Body of pancreas (tissue), 4 donors: ENCODE data around the gene ANKRD12. TPM values are rescaled to one million over a fixed set of nuclear protein-coding genes. Genes with fewer than 3 reads are reported as not detected.

ENCODE experiments used
- ATAC-seq: fragments of 150-250 bp; one replicate; pipeline ENCODE4 v1.9.1; 2016
- DNase-seq, 4 donors: peaks; one replicate each; pipeline ENCODE4 v3.0.0-alpha.2; 2019
- H3K27ac ChIP-seq, 4 donors: fragments of 200-600 bp; sonication (generic); 1 replicate in 3 of 4; 2 replicates in 1 of 4; pipeline versions ENCODE4 v1.5.1 to v1.6.1; 2016 to 2019; ENCODE audit warnings: mild to moderate bottlenecking in 1 of 4, mixed read lengths in 1 of 4, moderate library complexity in 1 of 4
- H3K27me3 ChIP-seq, 2 donors: fragments of 200-600 bp; sonication (generic); one replicate each; pipeline ENCODE4 v1.6.0; 2016; ENCODE audit warnings: mild to moderate bottlenecking in 1 of 2
- H3K36me3 ChIP-seq, 2 donors: fragments of 200-600 bp; sonication (generic); replicated peaks in 1 of 2; 2 replicates each; pipeline ENCODE4 v1.5.1; 2016; ENCODE audit warnings: low read depth in 2 of 2; ENCODE audit not compliant: insufficient read depth in 1 of 2
- H3K4me1 ChIP-seq: fragments of 200-600 bp; sonication (generic); one replicate; pipeline ENCODE4 v1.6.0; 2016
- H3K4me3 ChIP-seq, 2 donors: fragments of 200-600 bp; sonication (generic); 1 replicate in 1 of 2; 2 replicates in 1 of 2; pipeline ENCODE4 v1.5.1; 2016 to 2019
- H3K9me3 ChIP-seq, 3 donors: fragments of 200-600 bp; sonication (generic); 1 replicate in 2 of 3; 2 replicates in 1 of 3; pipeline ENCODE4 v1.5.1; 2016
- CTCF ChIP-seq, 7 experiments: fragments of 450-650 bp in 4 of 7; fragments of 200-600 bp in 3 of 7; sonication (generic) in 3 of 7; IDR thresholded peaks; one replicate each; pipeline ENCODE4 v1.5.1; 2016 to 2019; ENCODE audit warnings: antibody characterized with exemption in 7 of 7
- POLR2A ChIP-seq, 3 donors: fragments of 450-650 bp; IDR thresholded peaks; one replicate each; pipeline ENCODE4 v1.6.1; 2016; ENCODE audit warnings: antibody characterized with exemption in 3 of 3, mild to moderate bottlenecking in 2 of 3
- WGBS, 2 donors: methylation state at CpG; one replicate each; pipeline ENCODE4 v1.1.5; 2017; 5-methylcytosine and 5-hydroxymethylcytosine counted together
- intact Hi-C: fragments of 100-400 bp; cut with DNase I; formaldehyde crosslinking; loops from one replicate; pipeline ENCODE4 v1.15.1; 2023
- total RNA-seq, 2 donors: library from RNA; depleted of rRNA; stranded (reverse); fragments of >200 nt; gene quantifications; one replicate each; pipeline ENCODE4 v1.1.0, GENCODE V29; 2016

Gene ANKRD12
- total RNA-seq, 2 donors from 2014 or later: 25.4 to 32.9 TPM

GRCh38 chr18:9102508-9103375 is 33.8 kb upstream of the ANKRD12 start, which contains the start of gene NDUFV2:
Gene NDUFV2, plus strand, starts transcription at chr18:9102699. Its CDS starts 45 bp downstream, at chr18:9102744.
- H3K9me3 ChIP-seq: no peaks in the 10 kb centered on the region
- H3K4me3 ChIP-seq: peak within 1 kb of the TSS; percentile 43 to 68
- no peaks in the 10 kb centered on the region for H3K36me3 ChIP-seq
- peak in 1 of 7 experiments; percentile 4 for TF ChIP-seq CTCF (IDR thresholded peaks at IDR 0.05)
- peak; percentile 83 to 90 (median 84) for TF ChIP-seq POLR2A (IDR thresholded peaks at IDR 0.05)
- peak within 1 kb of the TSS; percentile 92 to 97 (median 94) for H3K27ac ChIP-seq
- WGBS, 2 donors: 1 to 5% methylated on average over 24 to 53 of the region's 64 CpGs
- ATAC-seq (peak; percentile 97), DNase-seq (peak; percentile 95 to 97 (median 96))
- peaks cover 47% of the 10 kb centered on the region for H3K4me1 ChIP-seq
- H3K27me3 ChIP-seq: no peaks in the 10 kb centered on the region
- intact Hi-C loops: no loop called here

- intact Hi-C loops: no loop called here
These were observed 33.2 kb upstream of the ANKRD12 start for GRCh38 chr18:9103376-9103873.

DNA sequence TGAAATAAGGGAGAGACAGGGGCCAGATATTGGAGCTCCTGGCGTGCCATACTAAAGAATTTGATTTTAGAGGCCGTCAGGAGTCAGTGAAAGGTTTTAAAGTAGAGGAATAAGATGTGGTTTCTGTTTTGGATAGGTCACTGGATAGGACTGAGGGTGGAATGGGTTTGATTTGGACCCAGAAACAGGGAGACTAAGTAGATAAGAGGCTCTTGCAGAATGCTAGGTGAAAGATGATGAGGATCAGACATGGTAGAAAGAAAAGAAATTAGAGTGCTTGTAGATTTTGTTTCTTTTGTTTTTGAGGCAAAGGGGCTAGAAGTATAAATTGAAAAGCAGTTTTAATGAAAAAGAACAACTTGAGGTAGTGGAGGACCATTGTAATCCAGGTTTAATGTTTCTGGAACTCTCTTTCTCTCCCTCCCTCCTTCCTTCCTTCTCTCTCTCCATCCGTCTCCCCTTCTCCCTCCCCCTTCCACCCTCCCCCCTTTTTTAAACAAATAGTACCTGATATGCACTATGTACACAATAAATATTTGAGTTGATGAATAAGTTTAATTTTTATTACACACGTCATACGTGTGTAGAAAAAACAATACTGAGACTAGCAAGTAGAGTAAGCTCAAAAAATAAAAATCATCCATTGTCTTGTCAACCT is 32.2 kb upstream of the ANKRD12 start:
- WGBS, 2 donors: 2 to 5% methylated on average over 5 of the region's 5 CpGs
- DNase-seq (no peak), ATAC-seq (no peak)
- H3K27ac ChIP-seq: peak overlapping the region; percentile 92 to 97 (median 94)
- intact Hi-C loops: no loop called here
- no peaks in the 10 kb centered on the region for H3K36me3 ChIP-seq
- H3K4me3 ChIP-seq: no peak overlapping the region
- no peaks in the 10 kb centered on the region for H3K27me3 ChIP-seq
- no peaks in the 10 kb centered on the region for H3K9me3 ChIP-seq
- no peak for TF ChIP-seq POLR2A (IDR thresholded peaks at IDR 0.05)
- no peak for TF ChIP-seq CTCF (IDR thresholded peaks at IDR 0.05)
- peaks cover 64% of the 10 kb centered on the region for H3K4me1 ChIP-seq

More at GRCh38 chr18:9103376-9103873, 33.2 kb upstream of the ANKRD12 start:
- H3K27ac ChIP-seq: peak overlapping the region; percentile 92 to 97 (median 94)
- WGBS, 2 donors: 1 to 2% methylated on average over 4 of the region's 4 CpGs
- no peaks in the 10 kb centered on the region for H3K36me3 ChIP-seq
- H3K9me3 ChIP-seq: no peaks in the 10 kb centered on the region
- H3K4me3 ChIP-seq: peak overlapping the region; percentile 43 to 68
- H3K27me3 ChIP-seq: no peaks in the 10 kb centered on the region
- peaks cover 54% of the 10 kb centered on the region for H3K4me1 ChIP-seq
- no peak for DNase-seq
- no peak for ATAC-seq
- TF ChIP-seq POLR2A (IDR thresholded peaks at IDR 0.05) (no peak), CTCF (IDR thresholded peaks at IDR 0.05) (peak in 2 of 7 experiments; percentile 13 to 40)

GRCh38 chr18:9105420-9105819 is 31.2 kb upstream of the ANKRD12 start:
- WGBS, 2 donors: 37 to 42% methylated on average over 3 of the region's 3 CpGs
- H3K36me3 ChIP-seq: no peaks in the 10 kb centered on the region
- no peaks in the 10 kb centered on the region for H3K9me3 ChIP-seq
- TF ChIP-seq CTCF (IDR thresholded peaks at IDR 0.05) (no peak), POLR2A (IDR thresholded peaks at IDR 0.05) (no peak)
- no peak overlapping the region for H3K4me3 ChIP-seq
- H3K27me3 ChIP-seq: no peaks in the 10 kb centered on the region
- no peak for ATAC-seq
- DNase-seq: no peak
- H3K27ac ChIP-seq: peak overlapping the region in 1 of 4 donors; percentile 12
- intact Hi-C loops: no loop called here
- peaks cover 74% of the 10 kb centered on the region for H3K4me1 ChIP-seq
